ENCODE results near the gene WFDC5. TPM values are rescaled to one million over a fixed set of nuclear protein-coding genes. Genes with fewer than 3 reads are reported as not detected.

Gene WFDC5
- total RNA-seq, 2 experiments from 2014 or later = 0.23 TPM

GRCh38 chr20:45098103-45098773, 16.7 kb downstream of the WFDC5 start:
- peaks cover 36% of the 10 kb centered on the region for H3K27me3 Mint-ChIP-seq
- POLR2A ChIA-PET = interaction anchor here (1.1 kb wide), 1 partner anchor 22 kb away, joined by 5 read pairs; no protein-coding TSS in a partner anchor

GRCh38 chr20:45097485-45098102, 17.4 kb downstream of the WFDC5 start:
- no peaks in the 10 kb centered on the region for H3K9me3 Mint-ChIP-seq (ENCODE audit: low read depth)
- ChIA-PET CTCF (interaction anchor here (0.5 to 7.8 kb wide), 22 partner anchors 9 to 195 kb away, joined by 3 to 136 read pairs (median 9); partner anchors contain the start of gene PABPC1L), POLR2A (interaction anchor here (1.1 kb wide), 1 partner anchor 23 kb away, joined by 5 read pairs; no protein-coding TSS in a partner anchor)
- no peak overlapping the region for H3K27ac Mint-ChIP-seq
- H3K36me3 Mint-ChIP-seq (ENCODE audit: low read depth) = no peaks in the 10 kb centered on the region
- H3K4me3 Mint-ChIP-seq = peak overlapping the region; percentile 46
- peaks cover 15% of the 10 kb centered on the region for H3K4me1 Mint-ChIP-seq
- ATAC-seq = peak; percentile 75
- peak; percentile 79 for DNase-seq
- H3K27me3 Mint-ChIP-seq = peaks cover 36% of the 10 kb centered on the region
- intact Hi-C loops (cut with DNase I, micrococcal nuclease) = loop anchor here (1.0 to 10.0 kb wide), 8 partner anchors 15 to 413 kb away; partner anchors contain the start of genes KCNK15 (in 1 of the 2) and STK4 (in 1 of the 2)

More at GRCh38 chr20:45098103-45098773, 16.7 kb downstream of the WFDC5 start:
- H3K36me3 Mint-ChIP-seq (ENCODE audit: low read depth) = no peaks in the 10 kb centered on the region
- ATAC-seq (peak; percentile 31), DNase-seq (peak; percentile 67)
- H3K9me3 Mint-ChIP-seq (ENCODE audit: low read depth) = no peaks in the 10 kb centered on the region
- CTCF ChIA-PET = interaction anchor here (0.6 to 7.8 kb wide), 15 partner anchors 8 to 214 kb away, joined by 3 to 136 read pairs (median 13); no protein-coding TSS in a partner anchor
- intact Hi-C loops (cut with DNase I, micrococcal nuclease) = loop anchor here (1.0 to 10.0 kb wide), 5 partner anchors 14 to 413 kb away; partner anchors contain the start of genes KCNK15 (in 1 of the 2) and STK4 (in 1 of the 2)
- peak overlapping the region; percentile 36 for H3K4me3 Mint-ChIP-seq
- no peak overlapping the region for H3K27ac Mint-ChIP-seq
- peaks cover 15% of the 10 kb centered on the region for H3K4me1 Mint-ChIP-seq

DNA sequence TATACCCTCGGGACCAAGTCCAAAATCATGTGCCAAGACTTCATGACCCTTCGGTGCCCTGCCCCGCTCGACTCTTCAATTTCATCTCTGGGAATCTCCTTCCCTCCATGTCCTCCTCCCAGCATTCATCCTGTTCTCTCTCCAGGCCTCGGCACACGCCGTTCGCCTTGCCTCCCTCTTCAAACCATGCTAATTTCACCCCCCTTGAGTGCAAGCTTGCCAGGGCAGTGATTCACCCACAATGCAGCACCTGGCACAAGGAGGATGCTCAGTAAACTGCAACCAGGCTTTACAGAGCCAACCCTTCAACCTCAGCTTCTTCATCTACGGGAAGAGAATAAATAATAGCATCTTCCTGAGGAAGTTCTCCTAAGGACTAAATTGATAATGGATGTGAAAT, 18.2 kb downstream of the WFDC5 start:
- ChIA-PET CTCF (interaction anchor here (0.6 to 7.8 kb wide), 27 partner anchors 9 to 513 kb away, joined by 3 to 136 read pairs (median 14); partner anchors contain the start of gene PABPC1L), POLR2A (interaction anchor here (0.7 to 1.9 kb wide), 2 partner anchors 47 to 53 kb away, joined by 3 to 7 read pairs; no protein-coding TSS in a partner anchor)
- H3K4me3 Mint-ChIP-seq = no peak overlapping the region
- H3K9me3 Mint-ChIP-seq (ENCODE audit: low read depth) = no peaks in the 10 kb centered on the region
- peaks cover 15% of the 10 kb centered on the region for H3K4me1 Mint-ChIP-seq
- intact Hi-C loops (cut with DNase I, micrococcal nuclease) = loop anchor here (1.0 to 10.0 kb wide), 7 partner anchors 52 to 412 kb away; partner anchors contain the start of genes KCNK15 (in 1 of the 2) and STK4 (in 1 of the 2)
- H3K27me3 Mint-ChIP-seq = peaks cover 36% of the 10 kb centered on the region
- H3K36me3 Mint-ChIP-seq (ENCODE audit: low read depth) = no peaks in the 10 kb centered on the region
- no peak overlapping the region for H3K27ac Mint-ChIP-seq
- no peak for ATAC-seq
- no peak for DNase-seq

- POLR2A ChIA-PET = interaction anchor here (0.7 to 1.9 kb wide), 3 partner anchors 46 to 138 kb away, joined by 3 to 7 read pairs (median 3); no protein-coding TSS in a partner anchor
- Mint-ChIP-seq H3K4me1 (peaks cover 11% of the 10 kb centered on the region), H3K9me3 (ENCODE audit: low read depth) (no peaks in the 10 kb centered on the region), H3K4me3 (no peak overlapping the region), H3K36me3 (ENCODE audit: low read depth) (peaks cover 2% of the 10 kb centered on the region), H3K27ac (no peak overlapping the region), H3K27me3 (peaks cover 30% of the 10 kb centered on the region)
- intact Hi-C loops (cut with DNase I, micrococcal nuclease) = loop anchor here (1.0 to 10.0 kb wide), 8 partner anchors 52 to 411 kb away; partner anchors contain the start of genes KCNK15 (in 1 of the 2) and STK4 (in 1 of the 2)
- CTCF ChIA-PET = interaction anchor here (0.6 to 7.8 kb wide), 40 partner anchors 10 to 413 kb away, joined by 3 to 136 read pairs (median 5); partner anchors contain the start of genes PABPC1L and PIGT
- ATAC-seq (peak; percentile 44), DNase-seq (peak; percentile 76)
Observed at GRCh38 chr20:45095805-45096238, 19.2 kb downstream of the WFDC5 start.

DNA sequence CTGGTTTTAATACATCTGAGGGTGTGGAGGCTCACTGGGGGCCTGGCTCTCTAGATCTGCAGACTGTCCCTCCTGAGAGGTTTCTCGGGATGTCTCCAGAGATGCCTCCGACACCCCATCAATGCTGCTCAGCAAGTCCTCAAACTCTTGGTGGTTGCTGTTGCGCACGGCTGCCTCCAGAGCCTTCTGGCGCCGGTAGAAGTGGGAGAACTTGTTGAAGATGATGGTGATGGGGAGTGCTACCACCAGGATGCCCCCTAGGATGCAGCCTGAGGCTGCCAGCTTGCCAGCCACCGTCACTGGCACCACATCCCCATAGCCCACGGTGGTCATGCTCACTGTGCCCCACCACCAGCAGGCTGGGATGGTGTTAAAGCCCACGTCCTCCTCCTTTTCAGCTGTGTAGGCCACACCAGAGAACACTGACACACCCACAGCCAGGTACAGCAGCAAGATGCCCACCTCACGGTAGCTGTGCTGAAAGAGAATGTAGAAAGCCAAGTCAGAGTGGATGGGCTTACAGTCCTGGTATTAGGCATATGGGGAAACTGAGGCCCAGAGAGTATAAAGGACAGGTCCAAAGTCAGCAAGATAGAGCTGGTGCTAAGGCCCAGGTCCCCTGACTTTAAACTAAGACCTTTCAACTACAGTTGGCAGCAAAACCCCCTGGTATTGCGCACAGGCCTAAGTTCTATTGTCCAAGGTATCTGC, 20.0 kb downstream of the WFDC5 start:
- ChIA-PET POLR2A (interaction anchor here (0.6 to 1.9 kb wide), 4 partner anchors 46 to 137 kb away, joined by 3 to 8 read pairs (median 5); no protein-coding TSS in a partner anchor), CTCF (interaction anchor here (0.5 to 7.8 kb wide), 34 partner anchors 10 to 412 kb away, joined by 3 to 136 read pairs (median 10); partner anchors contain the start of genes PABPC1L and PIGT)
- Mint-ChIP-seq H3K9me3 (ENCODE audit: low read depth) (no peaks in the 10 kb centered on the region), H3K36me3 (ENCODE audit: low read depth) (peaks cover 2% of the 10 kb centered on the region), H3K4me1 (peaks cover 7% of the 10 kb centered on the region), H3K4me3 (no peak overlapping the region), H3K27me3 (peaks cover 24% of the 10 kb centered on the region), H3K27ac (no peak overlapping the region)
- intact Hi-C loops (cut with DNase I, micrococcal nuclease) = loop anchor here (1.0 to 10.0 kb wide), 7 partner anchors 51 to 410 kb away; partner anchors contain the start of genes KCNK15 (in 1 of the 2) and STK4 (in 1 of the 2)
- DNase-seq = no peak
- no peak for ATAC-seq

DNA sequence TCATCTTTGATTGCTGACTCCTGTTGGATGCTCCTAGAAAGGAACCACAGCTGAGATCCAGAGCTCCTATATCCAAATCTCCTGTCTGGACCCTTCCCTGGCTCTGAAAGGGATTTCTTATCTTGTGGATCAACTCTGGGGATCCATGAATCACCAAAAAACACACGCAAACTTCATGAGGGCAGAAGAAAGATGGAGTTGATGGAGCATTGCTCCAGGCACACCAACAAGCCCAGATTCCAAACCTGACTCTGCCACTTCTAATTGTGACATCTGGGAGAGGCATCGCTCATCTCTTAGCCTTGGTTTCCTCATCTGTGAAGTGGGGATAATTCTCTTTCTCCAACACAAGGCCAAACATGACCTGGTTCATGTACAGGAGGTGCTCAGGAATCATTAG, 20.8 kb downstream of the WFDC5 start:
- intact Hi-C loops (cut with DNase I, micrococcal nuclease) = loop anchor here in 1 of 2 experiments (10.0 kb wide), 1 partner anchor 409 kb away; no protein-coding TSS in a partner anchor
- CTCF ChIA-PET = interaction anchor here (0.6 to 7.8 kb wide), 9 partner anchors 15 to 177 kb away, joined by 3 to 136 read pairs (median 23); no protein-coding TSS in a partner anchor
- H3K27ac Mint-ChIP-seq = no peak overlapping the region
- peaks cover 2% of the 10 kb centered on the region for H3K36me3 Mint-ChIP-seq (ENCODE audit: low read depth)
- no peak for ATAC-seq
- no peaks in the 10 kb centered on the region for H3K9me3 Mint-ChIP-seq (ENCODE audit: low read depth)
- H3K4me1 Mint-ChIP-seq = peaks cover 7% of the 10 kb centered on the region
- H3K4me3 Mint-ChIP-seq = no peak overlapping the region
- no peak for DNase-seq
- peaks cover 17% of the 10 kb centered on the region for H3K27me3 Mint-ChIP-seq
- POLR2A ChIA-PET = interaction anchor here (0.5 kb wide), 1 partner anchor 123 kb away, joined by 3 read pairs; no protein-coding TSS in a partner anchor

DNA sequence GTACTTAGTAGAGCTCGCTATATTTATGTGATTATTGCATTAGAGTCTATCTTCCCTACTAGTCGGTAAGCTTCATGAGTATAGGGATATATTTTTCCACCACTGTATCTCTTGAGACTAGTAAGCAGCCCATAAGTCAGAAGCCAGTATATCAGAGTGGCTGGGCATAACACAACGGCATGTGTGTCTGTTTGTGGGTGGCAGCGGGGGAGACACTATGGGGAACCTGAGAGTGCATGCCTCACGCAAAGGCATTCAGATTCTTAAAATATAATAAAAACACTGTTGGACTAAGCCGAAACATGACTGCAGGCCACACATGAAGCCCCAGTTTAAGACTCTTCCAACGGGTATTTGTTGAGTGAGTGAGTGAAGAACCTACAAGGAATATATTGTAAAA, 22.1 kb downstream of the WFDC5 start:
- CTCF ChIA-PET = interaction anchor here (0.6 to 7.8 kb wide), 8 partner anchors 17 to 219 kb away, joined by 3 to 77 read pairs (median 14); partner anchors contain the start of gene SEMG1
- ATAC-seq (no peak), DNase-seq (no peak)
- H3K4me3 Mint-ChIP-seq = no peak overlapping the region
- POLR2A ChIA-PET = no interaction called here
- peaks cover 12% of the 10 kb centered on the region for H3K27me3 Mint-ChIP-seq
- H3K4me1 Mint-ChIP-seq = peaks cover 5% of the 10 kb centered on the region
- H3K27ac Mint-ChIP-seq = no peak overlapping the region
- no peaks in the 10 kb centered on the region for H3K9me3 Mint-ChIP-seq (ENCODE audit: low read depth)
- intact Hi-C loops (cut with DNase I, micrococcal nuclease) = loop anchor here in 1 of 2 experiments (10.0 kb wide), 1 partner anchor 408 kb away; no protein-coding TSS in a partner anchor
- H3K36me3 Mint-ChIP-seq (ENCODE audit: low read depth) = peaks cover 2% of the 10 kb centered on the region

DNA sequence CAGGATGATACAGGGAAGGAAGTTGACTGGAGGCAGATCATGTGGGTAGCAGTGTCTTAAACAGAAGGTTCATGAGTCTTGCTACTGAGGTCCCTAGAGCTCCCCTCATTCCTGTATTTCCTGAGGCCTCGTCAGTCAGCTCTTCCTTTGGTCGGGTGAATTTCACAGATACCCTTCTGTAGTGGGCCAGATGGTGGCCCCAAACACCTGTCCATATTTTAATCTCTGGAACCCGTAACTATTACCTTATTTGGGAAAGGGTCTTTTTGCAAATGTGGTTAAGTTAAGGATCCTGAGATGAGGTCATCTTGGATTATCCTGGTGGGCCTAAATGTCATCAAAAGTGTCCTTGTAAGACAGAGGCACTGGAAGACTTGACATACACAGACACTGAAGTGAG, 23.6 kb downstream of the WFDC5 start:
- ChIA-PET CTCF (interaction anchor here (1.2 to 7.8 kb wide), 3 partner anchors 24 to 48 kb away, joined by 4 to 77 read pairs (median 23); no protein-coding TSS in a partner anchor), POLR2A (no interaction called here)
- intact Hi-C loops (cut with DNase I, micrococcal nuclease) = loop anchor here in 1 of 2 experiments (10.0 kb wide), 1 partner anchor 407 kb away; no protein-coding TSS in a partner anchor
- H3K4me3 Mint-ChIP-seq = no peak overlapping the region
- H3K4me1 Mint-ChIP-seq = no peaks in the 10 kb centered on the region
- no peak for ATAC-seq
- H3K36me3 Mint-ChIP-seq (ENCODE audit: low read depth) = peaks cover 7% of the 10 kb centered on the region
- no peaks in the 10 kb centered on the region for H3K9me3 Mint-ChIP-seq (ENCODE audit: low read depth)
- DNase-seq = no peak
- peaks cover under 1% of the 10 kb centered on the region for H3K27me3 Mint-ChIP-seq
- H3K27ac Mint-ChIP-seq = no peak overlapping the region

DNA sequence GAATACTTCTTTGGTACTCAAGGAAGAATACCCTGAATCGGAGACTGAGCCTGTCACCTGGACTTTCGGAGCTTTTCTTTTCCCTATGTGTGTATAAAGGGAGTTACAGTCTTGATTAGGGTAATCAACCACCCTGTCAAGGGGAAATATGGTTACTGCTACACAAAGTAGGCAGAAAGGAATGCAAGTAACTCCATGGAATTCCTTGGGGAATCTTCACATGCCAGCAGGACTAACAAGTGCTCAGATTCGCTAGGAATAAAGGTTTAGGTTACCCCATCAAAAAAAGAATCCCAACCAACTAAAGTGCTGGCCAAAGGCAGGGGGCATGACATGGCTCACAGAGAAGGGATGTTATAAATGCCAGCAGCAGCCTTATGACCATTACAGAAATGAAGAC, 24.5 kb downstream of the WFDC5 start:
- Mint-ChIP-seq H3K4me3 (no peak overlapping the region), H3K9me3 (ENCODE audit: low read depth) (no peaks in the 10 kb centered on the region), H3K36me3 (ENCODE audit: low read depth) (peaks cover 15% of the 10 kb centered on the region), H3K27me3 (no peaks in the 10 kb centered on the region), H3K4me1 (no peaks in the 10 kb centered on the region), H3K27ac (no peak overlapping the region)
- ATAC-seq = no peak
- intact Hi-C loops (cut with DNase I, micrococcal nuclease) = loop anchor here in 1 of 2 experiments (10.0 kb wide), 1 partner anchor 406 kb away; no protein-coding TSS in a partner anchor
- no peak for DNase-seq
- POLR2A ChIA-PET = no interaction called here
- CTCF ChIA-PET = interaction anchor here (1.2 to 4.1 kb wide), 2 partner anchors 23 to 47 kb away, joined by 4 to 23 read pairs; no protein-coding TSS in a partner anchor

- ATAC-seq = no peak
- no peaks in the 10 kb centered on the region for H3K27me3 Mint-ChIP-seq
- no peak for DNase-seq
- intact Hi-C loops (cut with DNase I, micrococcal nuclease) = no loop called here
- ChIA-PET CTCF (no interaction called here), POLR2A (no interaction called here)
- no peaks in the 10 kb centered on the region for H3K9me3 Mint-ChIP-seq (ENCODE audit: low read depth)
- H3K36me3 Mint-ChIP-seq (ENCODE audit: low read depth) = peaks cover 27% of the 10 kb centered on the region
- H3K27ac Mint-ChIP-seq = no peak overlapping the region
- no peaks in the 10 kb centered on the region for H3K4me1 Mint-ChIP-seq
- H3K4me3 Mint-ChIP-seq = no peak overlapping the region
Observed at GRCh38 chr20:45088247-45088646, 26.7 kb downstream of the WFDC5 start.

All from activated CD4-positive, alpha-beta T cell treated with anti-CD3 and anti-CD28 coated beads for 36 hours (primary cell).